ENCODE results near the gene EGFR.

The EGFR gene

GRCh38 chr7:55127622-55128081, 108.8 kb downstream of the EGFR start:
- DNase-seq (ENCODE audit: low read depth): no peak

GRCh38 chr7:55128693-55129394, 110.0 kb downstream of the EGFR start:
- DNase-seq (ENCODE audit: low read depth): no peak

- no peak for DNase-seq (ENCODE audit: low read depth)
Observed at GRCh38 chr7:55129541-55130394, 111.0 kb downstream of the EGFR start.

GRCh38 chr7:55130395-55131141, 111.8 kb downstream of the EGFR start:
- DNase-seq (ENCODE audit: low read depth): no peak

- DNase-seq (ENCODE audit: low read depth): no peak
Observed at GRCh38 chr7:55131142-55131929, 112.5 kb downstream of the EGFR start.

- DNase-seq (ENCODE audit: low read depth): no peak
Observed at GRCh38 chr7:55132550-55132889, 113.7 kb downstream of the EGFR start.

GRCh38 chr7:55132890-55133551, 114.2 kb downstream of the EGFR start:
- DNase-seq (ENCODE audit: low read depth): no peak

- DNase-seq (ENCODE audit: low read depth): no peak
Observed at GRCh38 chr7:55133630-55134358, 115.0 kb downstream of the EGFR start.

- no peak for DNase-seq (ENCODE audit: low read depth)
Observed at GRCh38 chr7:55134359-55134725, 115.5 kb downstream of the EGFR start.

GRCh38 chr7:55134786-55135185, 116.0 kb downstream of the EGFR start:
- no peak for DNase-seq (ENCODE audit: low read depth)

GRCh38 chr7:55135462-55135861, 116.6 kb downstream of the EGFR start:
- DNase-seq (ENCODE audit: low read depth): no peak

GRCh38 chr7:55138663-55139062, 119.8 kb downstream of the EGFR start:
- no peak for DNase-seq (ENCODE audit: low read depth)

- no peak for DNase-seq (ENCODE audit: low read depth)
Observed at GRCh38 chr7:55140221-55140940, 121.6 kb downstream of the EGFR start.

GRCh38 chr7:55140941-55141278, 122.1 kb downstream of the EGFR start:
- no peak for DNase-seq (ENCODE audit: low read depth)

GRCh38 chr7:55142919-55143600, 124.2 kb downstream of the EGFR start:
- DNase-seq (ENCODE audit: low read depth): no peak

GRCh38 chr7:55144333-55145317, 125.8 kb downstream of the EGFR start:
- DNase-seq (ENCODE audit: low read depth): no peak

GRCh38 chr7:55145606-55146005, 126.8 kb downstream of the EGFR start:
- DNase-seq (ENCODE audit: low read depth): no peak

GRCh38 chr7:55147101-55147500, 128.3 kb downstream of the EGFR start:
- no peak for DNase-seq (ENCODE audit: low read depth)

Measured in CMK (cell line).